GM04503 (cell line): ENCODE data around the gene CD93.

Experiments
- DNase-seq: peaks from one replicate; pipeline ENCODE4 v3.0.0-alpha.2; 2012; ENCODE audit warnings: low read depth

CD93 gene

GRCh38 chr20:23086056-23086566, at the start of gene CD93:
Gene CD93, minus strand, starts transcription at chr20:23086324. Its CDS starts 132 bp downstream, at chr20:23086192.
- no peak for DNase-seq

- DNase-seq, result no peak
Observed at GRCh38 chr20:23133560-23133998, 47.5 kb upstream of the CD93 start.

GRCh38 chr20:23132930-23133559, 46.9 kb upstream of the CD93 start:
- no peak for DNase-seq

- no peak for DNase-seq
Observed at GRCh38 chr20:23132293-23132929, 46.3 kb upstream of the CD93 start.

GRCh38 chr20:23131766-23132165, 45.6 kb upstream of the CD93 start:
- no peak for DNase-seq

- DNase-seq, result no peak
Observed at GRCh38 chr20:23130622-23131140, 44.6 kb upstream of the CD93 start.

GRCh38 chr20:23129891-23130621, 43.9 kb upstream of the CD93 start:
- DNase-seq, result no peak

- DNase-seq, result no peak
Observed at GRCh38 chr20:23129266-23129665, 43.1 kb upstream of the CD93 start.

GRCh38 chr20:23128461-23129125, 42.5 kb upstream of the CD93 start:
- DNase-seq, result no peak

- DNase-seq, result no peak
Observed at GRCh38 chr20:23127506-23128279, 41.6 kb upstream of the CD93 start.

- no peak for DNase-seq
Observed at GRCh38 chr20:23126281-23127061, 40.3 kb upstream of the CD93 start.

GRCh38 chr20:23125625-23126191, 39.6 kb upstream of the CD93 start:
- DNase-seq, result no peak

- DNase-seq, result no peak
Observed at GRCh38 chr20:23125159-23125558, 39.0 kb upstream of the CD93 start.

- DNase-seq, result no peak
Observed at GRCh38 chr20:23123886-23124285, 37.8 kb upstream of the CD93 start.

GRCh38 chr20:23122796-23123655, 36.9 kb upstream of the CD93 start:
- no peak for DNase-seq

- DNase-seq, result no peak
Observed at GRCh38 chr20:23122321-23122720, 36.2 kb upstream of the CD93 start.

GRCh38 chr20:23121751-23122320, 35.7 kb upstream of the CD93 start:
- DNase-seq, result no peak

GRCh38 chr20:23120936-23121750, 35.0 kb upstream of the CD93 start:
- no peak for DNase-seq
